Left cardiac atrium (tissue), 4 donors: ENCODE measurements around the gene STIP1. TPM values are rescaled to one million over a fixed set of nuclear protein-coding genes. Genes with fewer than 3 reads are reported as not detected.

Experiments
- ATAC-seq, 2 donors: fragments of 200-7000 bp; cut with Tn5 transposase; one replicate each; pipeline ENCODE4 v1.9.1; 2020; ENCODE audit warnings: mild to moderate bottlenecking in 2 of 2, moderate library complexity in 2 of 2
- DNase-seq: peaks from one replicate; pipeline ENCODE4 v3.0.0-alpha.2; 2020
- intact Hi-C, 2 donors: fragments of 100-400 bp; cut with DNase I; formaldehyde crosslinking; loops; one replicate each; pipeline versions ENCODE4 v1.14.1 to v1.15.1; 2022 to 2023
- long read RNA-seq: library from polyadenylated mRNA; unstranded; transcript quantifications from one replicate; pipeline ENCODE4 v2.0.0, GENCODE V29; 2021
- total RNA-seq, 2 donors: library from RNA; stranded (reverse); fragmentation: NEBNext Ultra II Directional; extraction: Animal tissue kit (Norgen Biotek cat#: 25700); gene quantifications; one replicate each; pipeline ENCODE4 v1.2.1, GENCODE V29; 2021
- donor health status: DM: no; HTN: yes; CAD: no.
- donor health status: DM: no; HTN: yes; CAD: no; lungs with severe emphysema.
- donor health status: DM: yes; HTN: yes; CAD: no.
- donor health status: Dilated cardiomyopathy.

Gene STIP1
- 100 to 1,000 TPM; 102 to 125 TPM for total RNA-seq
- long read RNA-seq, transcript STIP1-201 (14 exons, 2,196 nt): major isoform, 230 of 246 reads
- long read RNA-seq, partial matches to known transcripts: 6 of 246 reads
- long read RNA-seq, other reads (novel, unspliced or antisense): 10 of 246 reads

GRCh38 chr11:64185693-64186491, at the start of gene STIP1:
STIP1 (plus strand) TSS chr11:64186171; CDS start chr11:64186262, 91 bp downstream.
- intact Hi-C loops: no loop called here
- DNase-seq: peak; percentile 99
- ATAC-seq: peak; percentile 91 to 92

DNA sequence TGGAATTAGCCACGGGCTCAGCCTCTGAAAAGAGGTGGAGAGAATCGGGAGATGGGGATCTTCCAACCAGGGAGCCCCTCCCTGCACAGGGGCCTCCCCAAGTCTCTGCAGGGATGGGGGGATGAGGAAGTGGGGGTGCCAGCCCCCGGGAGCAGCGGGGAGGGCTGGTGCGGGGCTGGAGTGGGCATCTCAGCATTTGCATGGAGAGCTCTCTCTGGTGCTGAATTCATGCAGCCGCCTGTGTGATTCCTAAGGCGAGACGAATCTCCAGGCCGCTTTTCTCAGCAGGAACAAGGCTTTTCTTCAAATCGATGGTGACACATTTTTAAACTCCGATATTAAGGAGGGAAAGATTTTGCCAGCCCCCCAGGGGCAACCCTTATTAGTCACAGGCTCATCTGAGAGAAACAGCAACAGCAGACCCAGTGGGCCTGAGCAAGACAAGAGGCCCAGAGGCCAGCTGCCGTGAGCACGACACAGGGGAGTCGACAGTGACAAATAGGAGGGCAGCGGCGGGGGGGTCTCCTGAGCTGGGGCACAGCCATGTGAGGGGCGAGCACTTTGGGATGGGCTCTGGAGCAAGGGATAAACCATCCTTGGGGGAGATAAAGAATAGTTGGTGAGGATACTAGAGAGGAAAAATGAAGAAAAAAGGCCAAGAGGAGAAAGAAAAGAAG, 49.1 kb upstream of the STIP1 start:
- ATAC-seq: no peak
- intact Hi-C loops: no loop called here
- DNase-seq: no peak

DNA sequence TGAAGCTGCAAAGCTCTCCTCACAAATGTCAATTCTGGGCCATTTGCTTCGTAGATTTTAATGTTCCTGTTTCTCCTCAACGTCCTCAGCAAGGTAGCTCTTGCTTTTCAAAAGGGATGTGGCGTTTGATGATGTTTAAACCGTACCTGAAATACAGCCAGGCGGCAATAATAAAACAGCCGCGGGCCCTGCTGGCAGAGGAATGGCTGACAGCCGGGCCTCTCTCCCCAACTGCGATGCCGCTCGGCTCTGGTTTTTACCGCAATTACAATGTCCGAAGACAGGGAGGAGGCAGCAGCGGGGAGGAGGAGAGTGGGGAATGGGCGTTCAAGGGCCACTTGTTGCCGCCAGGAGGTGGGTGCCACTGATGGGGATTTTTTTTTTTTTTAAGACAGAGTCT, 47.6 kb upstream of the STIP1 start:
- DNase-seq (no peak), ATAC-seq (no peak)
- intact Hi-C loops: no loop called here

- intact Hi-C loops: no loop called here
- DNase-seq: peak; percentile 50
- peak; percentile 74 to 91 for ATAC-seq
Measured at GRCh38 chr11:64139049-64139448, 46.9 kb upstream of the STIP1 start.

GRCh38 chr11:64140082-64140481, 45.9 kb upstream of the STIP1 start:
- no peak for ATAC-seq
- DNase-seq: no peak
- intact Hi-C loops: no loop called here

GRCh38 chr11:64141081-64141783, 44.7 kb upstream of the STIP1 start:
- DNase-seq (no peak), ATAC-seq (no peak)
- intact Hi-C loops: no loop called here

DNA sequence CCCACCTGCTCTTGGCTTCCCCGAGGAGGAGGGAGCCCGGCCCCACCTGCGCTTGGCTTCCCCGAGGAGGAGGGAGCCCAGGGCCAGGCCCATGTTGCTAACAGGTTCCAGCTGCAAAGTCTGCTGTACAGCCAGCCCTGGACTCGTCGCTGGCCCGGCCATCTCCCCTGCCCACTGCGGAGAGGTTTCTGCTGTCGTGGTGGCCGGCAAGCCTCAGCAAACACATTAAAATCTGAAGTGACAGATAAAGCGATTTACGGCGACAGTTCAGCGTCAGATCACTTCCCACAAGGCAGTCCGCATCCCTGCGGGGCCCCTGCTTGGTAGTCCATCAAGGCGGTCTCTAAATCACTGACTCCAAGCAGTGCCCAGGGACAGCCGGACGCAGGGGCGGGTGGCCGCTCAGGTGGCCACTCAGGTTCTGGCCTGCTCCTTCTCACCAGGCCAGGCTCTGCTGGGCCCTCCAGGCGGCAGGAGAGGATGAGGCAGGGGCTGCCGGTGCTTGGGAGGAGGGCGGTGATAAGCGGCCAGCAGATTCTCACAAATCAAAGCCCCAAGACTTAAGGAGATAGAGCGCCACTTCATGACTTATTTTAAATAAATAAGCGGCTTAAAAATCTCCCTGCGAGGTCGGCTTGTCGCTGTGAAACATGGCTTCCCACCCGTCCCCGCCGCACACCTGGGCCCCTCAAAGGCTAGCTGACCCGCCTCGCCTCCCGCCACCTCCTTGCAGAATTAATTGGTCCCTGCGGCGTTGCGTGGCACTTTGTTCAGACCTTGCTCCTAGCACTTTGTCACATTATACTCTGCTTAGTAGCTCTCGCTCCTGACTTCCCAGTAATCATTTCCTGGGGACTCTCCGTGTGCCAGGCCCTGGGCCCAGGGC, 41.1 kb upstream of the STIP1 start:
- ATAC-seq (no peak), DNase-seq (no peak)
- intact Hi-C loops: loop anchor here in 1 of 2 donors (5.0 kb wide), 1 partner anchor 108 kb away; the partner anchor contains the start of gene FLRT1

- DNase-seq: no peak
- peak in 1 of 2 donors; percentile 13 for ATAC-seq
Measured at GRCh38 chr11:64146036-64146955, 39.7 kb upstream of the STIP1 start.

DNA sequence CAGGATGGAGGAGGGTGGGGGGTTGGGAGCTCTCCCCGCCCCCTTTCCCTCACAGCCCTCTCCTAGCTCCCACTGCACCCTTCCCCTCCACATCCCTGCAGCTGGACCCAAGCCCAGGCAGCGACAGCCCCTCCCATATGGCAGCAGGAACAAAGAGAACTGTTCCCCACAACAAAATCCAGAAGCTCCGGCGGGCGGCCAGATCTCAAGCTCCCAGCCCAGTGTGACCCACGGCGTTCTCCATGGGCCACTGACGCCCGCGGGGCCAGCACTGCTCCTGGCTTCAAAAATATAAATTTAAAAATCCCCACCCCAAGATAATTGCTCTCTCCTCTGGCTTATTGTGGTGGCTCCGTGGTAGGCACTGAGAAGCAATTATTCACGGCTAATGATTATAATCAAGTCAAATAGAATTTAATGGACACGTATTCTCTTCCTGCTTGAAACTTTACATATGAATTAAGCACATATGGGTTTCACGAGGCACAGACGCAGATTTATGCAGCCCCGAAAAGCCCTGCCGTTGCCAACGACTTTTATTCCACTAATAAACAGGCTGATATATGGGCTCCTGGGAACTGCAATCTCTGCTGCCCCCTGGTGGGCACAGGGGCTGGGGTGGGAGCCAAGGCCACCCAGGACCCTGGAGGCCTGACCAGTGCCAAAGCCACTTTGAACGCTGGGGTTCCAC, 37.6 kb upstream of the STIP1 start:
- intact Hi-C loops: loop anchor here (2.0 to 5.0 kb wide), 3 partner anchors 111 to 150 kb away; partner anchors contain the start of gene FLRT1 (in 1 of the 2)
- DNase-seq (peak; percentile 81), ATAC-seq (peak; percentile 74 to 78)

More at GRCh38 chr11:64146036-64146955, 39.7 kb upstream of the STIP1 start:
- intact Hi-C loops: loop anchor here in 1 of 2 donors (5.0 kb wide), 1 partner anchor 109 kb away; the partner anchor contains the start of gene FLRT1

DNA sequence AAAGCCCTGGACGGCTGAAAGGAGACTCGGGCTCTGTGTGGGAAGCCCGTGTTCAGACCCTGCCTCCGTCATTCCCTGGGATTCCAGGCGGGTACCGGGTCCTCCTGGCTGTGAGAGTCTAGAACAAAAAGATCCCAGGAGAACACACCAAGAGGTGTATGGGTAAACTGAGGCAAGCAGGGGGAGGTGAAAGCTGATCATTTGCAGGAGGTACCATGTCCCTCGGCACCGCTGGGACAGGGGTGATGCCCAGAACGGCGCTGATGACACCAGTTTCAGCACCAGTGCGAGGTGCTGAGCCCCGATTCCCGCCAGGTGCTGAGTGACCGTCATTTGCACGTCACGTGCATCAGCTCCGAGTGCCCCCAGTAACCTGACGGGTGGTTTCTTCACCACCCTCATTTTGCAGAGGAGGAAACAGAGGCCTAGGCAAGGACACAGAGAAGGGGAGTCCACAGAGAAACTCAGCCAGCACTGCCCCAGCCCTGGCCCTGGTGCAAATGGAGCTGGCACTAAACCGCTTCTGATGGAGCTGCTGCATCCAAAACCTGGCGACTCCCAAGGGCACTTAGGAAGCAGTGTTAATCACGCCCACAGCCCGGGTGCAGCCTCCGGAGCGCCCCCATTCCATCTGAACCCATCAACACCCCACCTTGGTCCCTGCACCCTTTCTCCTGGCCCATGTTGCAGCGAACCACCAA, 36.9 kb upstream of the STIP1 start:
- ATAC-seq: no peak
- intact Hi-C loops: loop anchor here (2.0 to 5.0 kb wide), 3 partner anchors 112 to 150 kb away; partner anchors contain the start of gene FLRT1 (in 1 of the 2)
- no peak for DNase-seq

GRCh38 chr11:64150051-64150450, 35.9 kb upstream of the STIP1 start:
- ATAC-seq (no peak), DNase-seq (no peak)
- intact Hi-C loops: loop anchor here in 1 of 2 donors (2.0 kb wide), 1 partner anchor 315 kb away; no protein-coding TSS in a partner anchor

GRCh38 chr11:64150481-64151239, 35.3 kb upstream of the STIP1 start:
- DNase-seq (peak; percentile 53), ATAC-seq (peak; percentile 5 to 55)

GRCh38 chr11:64151337-64151736, 34.6 kb upstream of the STIP1 start:
- ATAC-seq (no peak), DNase-seq (no peak)
- intact Hi-C loops: loop anchor here in 1 of 2 donors (2.0 kb wide), 1 partner anchor 317 kb away; no protein-coding TSS in a partner anchor

More at GRCh38 chr11:64150481-64151239, 35.3 kb upstream of the STIP1 start:
- intact Hi-C loops: loop anchor here in 1 of 2 donors (2.0 kb wide), 1 partner anchor 316 kb away; no protein-coding TSS in a partner anchor

- intact Hi-C loops: no loop called here
- DNase-seq (peak; percentile 71), ATAC-seq (peak; percentile 50 to 77)
Measured at GRCh38 chr11:64152841-64153691, 32.9 kb upstream of the STIP1 start.
